CD4-positive, alpha-beta T cell treated with Interleukin-21 for 1 hour (primary cell): ENCODE measurements around the gene ADCY1.
"Not testable (repeated sequence)": the region's sequence is repeated elsewhere in the genome, so short reads cannot be mapped to it uniquely, and the experiment has no call there.

Experiments
- DNase-seq: peaks from one replicate; pipeline ENCODE4 v3.0.0-alpha.2; 2020

ADCY1 gene

GRCh38 chr7:45573661-45574415 is at the start of gene ADCY1:
TSS of gene ADCY1 (plus strand) at chr7:45574368. CDS start at chr7:45574544, 176 bp downstream.
- no peak for DNase-seq

GRCh38 chr7:45524445-45524844 is 49.7 kb upstream of the ADCY1 start:
- no peak for DNase-seq

- DNase-seq: no peak
Observed at GRCh38 chr7:45525057-45525456, 49.1 kb upstream of the ADCY1 start.

- no peak for DNase-seq
Observed at GRCh38 chr7:45543473-45543872, 30.7 kb upstream of the ADCY1 start.

GRCh38 chr7:45545105-45545710 is 29.0 kb upstream of the ADCY1 start:
- DNase-seq: not testable (repeated sequence)

GRCh38 chr7:45548917-45549316 is 25.3 kb upstream of the ADCY1 start:
- not testable (repeated sequence) for DNase-seq

GRCh38 chr7:45563401-45563800 is 10.8 kb upstream of the ADCY1 start:
- DNase-seq: no peak

GRCh38 chr7:45563941-45564461 is 10.2 kb upstream of the ADCY1 start:
- DNase-seq: no peak

- DNase-seq: no peak
Observed at GRCh38 chr7:45564485-45564884, 9.7 kb upstream of the ADCY1 start.

GRCh38 chr7:45564886-45565455 is 9.2 kb upstream of the ADCY1 start:
- no peak for DNase-seq

GRCh38 chr7:45566386-45566785 is 7.8 kb upstream of the ADCY1 start:
- DNase-seq: no peak

- no peak for DNase-seq
Observed at GRCh38 chr7:45566961-45567360, 7.2 kb upstream of the ADCY1 start.

GRCh38 chr7:45567713-45568112 is 6.5 kb upstream of the ADCY1 start:
- no peak for DNase-seq

- DNase-seq: no peak
Observed at GRCh38 chr7:45568536-45569289, 5.5 kb upstream of the ADCY1 start.

GRCh38 chr7:45569290-45569685 is 4.9 kb upstream of the ADCY1 start:
- DNase-seq: no peak

GRCh38 chr7:45570797-45571196 is 3.4 kb upstream of the ADCY1 start:
- no peak for DNase-seq

- no peak for DNase-seq
Observed at GRCh38 chr7:45573204-45573603, 964 bp upstream of the ADCY1 start.

GRCh38 chr7:45574416-45574668 is 174 bp downstream of the ADCY1 start:
- DNase-seq: no peak

GRCh38 chr7:45574669-45575500 is 717 bp downstream of the ADCY1 start:
- no peak for DNase-seq

GRCh38 chr7:45575501-45576248 is 1.5 kb downstream of the ADCY1 start:
- no peak for DNase-seq

- DNase-seq: no peak
Observed at GRCh38 chr7:45576249-45576929, 2.2 kb downstream of the ADCY1 start.
